Measurements from ENCODE around the gene DIAPH2.

Gene DIAPH2

DNA sequence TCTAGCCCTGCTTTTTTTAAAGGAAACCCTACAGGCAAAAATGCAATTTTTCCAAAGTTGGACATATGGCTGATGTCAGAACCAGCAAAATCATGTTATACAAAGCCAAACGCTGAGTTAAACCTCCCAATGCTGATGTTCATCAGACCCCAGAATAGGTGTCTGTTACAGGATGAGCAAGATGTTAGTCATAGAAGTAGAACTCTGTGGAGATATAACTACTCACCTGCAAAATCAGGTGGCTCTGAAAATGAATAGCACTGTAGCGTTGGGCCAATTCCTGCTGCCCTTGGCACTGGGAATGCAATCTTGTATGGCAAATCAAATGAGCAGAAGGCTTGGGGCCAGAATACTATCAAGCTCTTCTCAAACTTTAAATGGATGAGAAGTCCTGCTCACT, 833.1 kb downstream of the DIAPH2 start:
- TF ChIP-seq, protein P1, sequence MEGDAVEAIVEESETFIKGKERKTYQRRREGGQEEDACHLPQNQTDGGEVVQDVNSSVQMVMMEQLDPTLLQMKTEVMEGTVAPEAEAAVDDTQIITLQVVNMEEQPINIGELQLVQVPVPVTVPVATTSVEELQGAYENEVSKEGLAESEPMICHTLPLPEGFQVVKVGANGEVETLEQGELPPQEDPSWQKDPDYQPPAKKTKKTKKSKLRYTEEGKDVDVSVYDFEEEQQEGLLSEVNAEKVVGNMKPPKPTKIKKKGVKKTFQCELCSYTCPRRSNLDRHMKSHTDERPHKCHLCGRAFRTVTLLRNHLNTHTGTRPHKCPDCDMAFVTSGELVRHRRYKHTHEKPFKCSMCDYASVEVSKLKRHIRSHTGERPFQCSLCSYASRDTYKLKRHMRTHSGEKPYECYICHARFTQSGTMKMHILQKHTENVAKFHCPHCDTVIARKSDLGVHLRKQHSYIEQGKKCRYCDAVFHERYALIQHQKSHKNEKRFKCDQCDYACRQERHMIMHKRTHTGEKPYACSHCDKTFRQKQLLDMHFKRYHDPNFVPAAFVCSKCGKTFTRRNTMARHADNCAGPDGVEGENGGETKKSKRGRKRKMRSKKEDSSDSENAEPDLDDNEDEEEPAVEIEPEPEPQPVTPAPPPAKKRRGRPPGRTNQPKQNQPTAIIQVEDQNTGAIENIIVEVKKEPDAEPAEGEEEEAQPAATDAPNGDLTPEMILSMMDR (IDR thresholded peaks at IDR 0.05; ENCODE audit: low read depth, low read length, poor library complexity, severe bottlenecking): no peak
- no peak for TF ChIP-seq EZH2phosphoT487 (IDR thresholded peaks at IDR 0.05; ENCODE audit: borderline replicate concordance, low read length)
- Histone ChIP-seq H3F3A (ENCODE audit: control insufficient read depth, insufficient read depth) (no peaks in the 10 kb centered on the region), H3K4me1 (ENCODE audit: control insufficient read depth, low read length) (no peaks in the 10 kb centered on the region), H3K27ac (ENCODE audit: low read depth, low read length) (no peak overlapping the region), H3K9me3 (ENCODE audit: control insufficient read depth, insufficient read depth, low read length) (no peaks in the 10 kb centered on the region), H4K20me1 (ENCODE audit: control insufficient read depth, insufficient read depth, low read depth, low read length) (no peaks in the 10 kb centered on the region), H3K9me2 (replicated peaks; ENCODE audit: control insufficient read depth, low read length) (no peaks in the 10 kb centered on the region), H3K36me3 (ENCODE audit: control insufficient read depth, low read length) (no peaks in the 10 kb centered on the region), H3K79me2 (ENCODE audit: control insufficient read depth, low read length) (no peaks in the 10 kb centered on the region), H3K27me3 (ENCODE audit: control insufficient read depth, low read length) (no peaks in the 10 kb centered on the region), H3K4me2 (ENCODE audit: low read length) (no peak overlapping the region), H3K4me3 (ENCODE audit: low read length) (no peak overlapping the region)

GRCh38 chrX:97522307-97522706, 837.7 kb downstream of the DIAPH2 start:
- H3K27ac ChIP-seq (ENCODE audit: low read depth, low read length): no peak overlapping the region
- H3K4me2 ChIP-seq (ENCODE audit: low read length): no peak overlapping the region
- H3F3A ChIP-seq (ENCODE audit: control insufficient read depth, insufficient read depth): no peaks in the 10 kb centered on the region
- no peak for TF ChIP-seq EZH2phosphoT487 (IDR thresholded peaks at IDR 0.05; ENCODE audit: borderline replicate concordance, low read length)
- TF ChIP-seq, protein P1 (IDR thresholded peaks at IDR 0.05; ENCODE audit: low read depth, low read length, poor library complexity, severe bottlenecking): no peak
- H3K27me3 ChIP-seq (ENCODE audit: control insufficient read depth, low read length): no peaks in the 10 kb centered on the region
- H3K9me2 ChIP-seq (replicated peaks; ENCODE audit: control insufficient read depth, low read length): no peaks in the 10 kb centered on the region
- H3K36me3 ChIP-seq (ENCODE audit: control insufficient read depth, low read length): no peaks in the 10 kb centered on the region
- H4K20me1 ChIP-seq (ENCODE audit: control insufficient read depth, insufficient read depth, low read depth, low read length): no peaks in the 10 kb centered on the region
- no peaks in the 10 kb centered on the region for H3K79me2 ChIP-seq (ENCODE audit: control insufficient read depth, low read length)
- peaks cover 21% of the 10 kb centered on the region for H3K4me1 ChIP-seq (ENCODE audit: control insufficient read depth, low read length)
- no peak overlapping the region for H3K4me3 ChIP-seq (ENCODE audit: low read length)
- no peaks in the 10 kb centered on the region; the same call in 1 of the 2 replicates for H3K9me3 ChIP-seq (ENCODE audit: control insufficient read depth, insufficient read depth, low read length)

GRCh38 chrX:97524340-97524739, 839.7 kb downstream of the DIAPH2 start:
- Histone ChIP-seq H3K4me1 (ENCODE audit: control insufficient read depth, low read length) (peaks cover 30% of the 10 kb centered on the region), H3F3A (ENCODE audit: control insufficient read depth, insufficient read depth) (no peaks in the 10 kb centered on the region), H3K27me3 (ENCODE audit: control insufficient read depth, low read length) (no peaks in the 10 kb centered on the region), H3K4me3 (ENCODE audit: low read length) (peak overlapping the region; percentile 10; the same call in 1 of the 2 replicates), H3K79me2 (ENCODE audit: control insufficient read depth, low read length) (no peaks in the 10 kb centered on the region), H3K27ac (ENCODE audit: low read depth, low read length) (no peak overlapping the region), H3K9me3 (ENCODE audit: control insufficient read depth, insufficient read depth, low read length) (no peaks in the 10 kb centered on the region; the same call in 1 of the 2 replicates), H3K4me2 (ENCODE audit: low read length) (peak overlapping the region; percentile 26; the same call in 1 of the 2 replicates), H4K20me1 (ENCODE audit: control insufficient read depth, insufficient read depth, low read depth, low read length) (no peaks in the 10 kb centered on the region), H3K9me2 (replicated peaks; ENCODE audit: control insufficient read depth, low read length) (no peaks in the 10 kb centered on the region), H3K36me3 (ENCODE audit: control insufficient read depth, low read length) (no peaks in the 10 kb centered on the region)
- TF ChIP-seq EZH2phosphoT487 (IDR thresholded peaks at IDR 0.05; ENCODE audit: borderline replicate concordance, low read length): no peak
- TF ChIP-seq, protein P1 (IDR thresholded peaks at IDR 0.05; ENCODE audit: low read depth, low read length, poor library complexity, severe bottlenecking): no peak

All from DOHH2 (cell line).